Vagina (tissue), 2 donors: ENCODE measurements around the gene MAP3K20. TPM values are rescaled to one million over a fixed set of nuclear protein-coding genes. Genes with fewer than 3 reads are reported as not detected.

Experiments
- DNase-seq, 2 donors: peaks; one replicate each; pipeline ENCODE4 v3.0.0-alpha.2; 2017; ENCODE audit errors: extremely low spot score in 2 of 2
- H3K27ac ChIP-seq: fragments of 200-600 bp; sonication (generic); one replicate; pipeline ENCODE4 v1.5.1; 2019
- H3K27me3 ChIP-seq: fragments of 200-600 bp; sonication (generic); one replicate; pipeline ENCODE4 v1.5.1; 2019
- H3K36me3 ChIP-seq, 2 donors: fragments of 200-600 bp; sonication (generic); one replicate each; pipeline ENCODE4 v1.5.1; 2017 to 2019
- H3K4me1 ChIP-seq: fragments of 200-600 bp; sonication (generic); one replicate; pipeline ENCODE4 v1.5.1; 2019
- H3K4me3 ChIP-seq, 2 donors: fragments of 200-600 bp; sonication (generic); 1 replicate in 1 of 2; 2 replicates in 1 of 2; pipeline ENCODE4 v1.5.1; 2016 to 2019
- H3K9me3 ChIP-seq: fragments of 200-600 bp; sonication (generic); one replicate; pipeline ENCODE4 v1.5.1; 2019
- POLR2A ChIP-seq, 2 donors: fragments of 450-650 bp; IDR thresholded peaks; one replicate each; pipeline ENCODE4 v1.6.1; 2017; ENCODE audit warnings: antibody characterized with exemption in 2 of 2, mild to moderate bottlenecking in 2 of 2, moderate library complexity in 2 of 2
- POLR2AphosphoS5 ChIP-seq, 2 donors: sonication (generic); formaldehyde crosslinking; IDR thresholded peaks; one replicate each; pipeline ENCODE4 v1.9.0; 2017; ENCODE audit warnings: antibody characterized with exemption in 2 of 2, mild to moderate bottlenecking in 2 of 2, low read depth in 1 of 2; ENCODE audit not compliant: insufficient read depth in 1 of 2
- intact Hi-C: fragments of 100-400 bp; cut with DNase I; formaldehyde crosslinking; loops from one replicate; pipeline ENCODE4 v1.15.1; 2023
- total RNA-seq: library from RNA; depleted of rRNA; stranded (reverse); fragments of >200 nt; gene quantifications from one replicate; pipeline ENCODE4 v1.2.3, GENCODE V29; 2016
- TF ChIP-seq, protein P1 (sequence below), 3 experiments: fragments of 450-650 bp in 2 of 3; fragments of 200-600 bp in 1 of 3; sonication (generic) in 1 of 3; IDR thresholded peaks; one replicate each; pipeline ENCODE4 v1.5.1; 2017 to 2019; ENCODE audit warnings: antibody characterized with exemption in 3 of 3, mild to moderate bottlenecking in 2 of 3, moderate library complexity in 2 of 3

MAP3K20 gene
- total RNA-seq, 1 donor from 2014 or later = 59.4 TPM

DNA sequence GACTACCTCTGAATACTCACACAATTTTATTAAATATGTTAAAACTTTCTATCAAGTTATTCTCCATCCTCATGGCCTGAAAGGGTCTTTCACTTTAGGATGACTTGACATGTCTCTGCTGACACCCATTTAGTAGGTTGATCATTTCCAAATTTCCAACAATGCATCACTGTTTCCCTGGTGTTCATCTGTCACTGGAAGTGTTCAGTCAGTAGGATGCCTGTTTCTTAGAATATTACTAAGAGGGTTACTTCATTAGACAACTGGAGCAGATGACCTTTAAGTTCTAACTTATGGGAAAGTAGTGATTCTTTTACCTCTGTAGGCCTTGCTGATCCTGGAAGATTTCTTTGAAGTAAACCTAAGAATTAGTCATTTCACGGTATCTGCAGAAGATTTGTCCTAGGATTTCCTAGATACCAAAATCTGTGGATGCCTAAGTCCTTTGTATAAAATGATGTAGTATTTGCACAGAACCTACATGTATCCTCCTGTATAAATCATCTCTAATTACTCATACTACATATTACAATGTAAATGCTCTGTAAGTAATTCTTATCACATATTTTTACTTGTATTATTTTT, 77.7 kb downstream of the MAP3K20 start:
- Histone ChIP-seq H3K4me1 (peaks cover 36% of the 10 kb centered on the region), H3K9me3 (no peaks in the 10 kb centered on the region), H3K36me3 (no peaks in the 10 kb centered on the region), H3K4me3 (no peak overlapping the region), H3K27me3 (no peaks in the 10 kb centered on the region), H3K27ac (no peak overlapping the region)
- DNase-seq = no peak
- no peak for TF ChIP-seq POLR2AphosphoS5 (IDR thresholded peaks at IDR 0.05; ENCODE audit: insufficient read depth in 1 of 2, low read depth in 1 of 2)
- TF ChIP-seq, protein P1, sequence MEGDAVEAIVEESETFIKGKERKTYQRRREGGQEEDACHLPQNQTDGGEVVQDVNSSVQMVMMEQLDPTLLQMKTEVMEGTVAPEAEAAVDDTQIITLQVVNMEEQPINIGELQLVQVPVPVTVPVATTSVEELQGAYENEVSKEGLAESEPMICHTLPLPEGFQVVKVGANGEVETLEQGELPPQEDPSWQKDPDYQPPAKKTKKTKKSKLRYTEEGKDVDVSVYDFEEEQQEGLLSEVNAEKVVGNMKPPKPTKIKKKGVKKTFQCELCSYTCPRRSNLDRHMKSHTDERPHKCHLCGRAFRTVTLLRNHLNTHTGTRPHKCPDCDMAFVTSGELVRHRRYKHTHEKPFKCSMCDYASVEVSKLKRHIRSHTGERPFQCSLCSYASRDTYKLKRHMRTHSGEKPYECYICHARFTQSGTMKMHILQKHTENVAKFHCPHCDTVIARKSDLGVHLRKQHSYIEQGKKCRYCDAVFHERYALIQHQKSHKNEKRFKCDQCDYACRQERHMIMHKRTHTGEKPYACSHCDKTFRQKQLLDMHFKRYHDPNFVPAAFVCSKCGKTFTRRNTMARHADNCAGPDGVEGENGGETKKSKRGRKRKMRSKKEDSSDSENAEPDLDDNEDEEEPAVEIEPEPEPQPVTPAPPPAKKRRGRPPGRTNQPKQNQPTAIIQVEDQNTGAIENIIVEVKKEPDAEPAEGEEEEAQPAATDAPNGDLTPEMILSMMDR (IDR thresholded peaks at IDR 0.05) = no peak
- no peak for TF ChIP-seq POLR2A (IDR thresholded peaks at IDR 0.05)
- intact Hi-C loops = no loop called here

DNA sequence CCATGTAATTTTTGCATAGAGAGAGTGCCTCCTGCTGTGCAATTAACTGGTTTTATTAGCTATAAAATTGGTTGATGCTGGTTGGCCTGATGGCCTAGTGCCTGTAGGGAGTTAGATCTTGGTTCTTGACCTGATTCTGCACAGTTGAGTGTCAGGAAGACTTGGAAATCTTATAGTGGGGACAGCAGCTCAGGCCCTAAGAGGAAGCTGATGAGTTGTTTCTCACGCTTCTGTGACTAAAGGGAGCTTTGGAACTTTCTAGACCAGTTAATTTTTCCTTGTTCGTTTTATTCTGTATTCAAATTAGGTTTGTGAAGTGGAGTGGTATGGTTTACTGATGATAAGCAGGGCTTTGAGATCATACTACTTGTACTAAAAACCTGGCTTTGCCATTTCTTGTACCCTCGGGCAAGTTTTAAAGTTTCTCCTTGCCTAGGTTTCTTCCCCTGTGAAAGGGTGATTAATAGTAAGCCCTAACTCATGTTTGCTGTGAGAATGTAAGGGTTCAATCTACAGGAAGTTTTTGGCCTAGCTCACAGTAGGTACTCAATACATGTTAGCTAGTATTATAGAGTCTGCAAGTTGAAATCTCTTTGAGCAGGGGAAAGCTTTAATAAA, 82.1 kb downstream of the MAP3K20 start:
- intact Hi-C loops = no loop called here
- H3K9me3 ChIP-seq = no peaks in the 10 kb centered on the region
- TF ChIP-seq POLR2AphosphoS5 (IDR thresholded peaks at IDR 0.05; ENCODE audit: insufficient read depth in 1 of 2, low read depth in 1 of 2) = no peak
- peak overlapping the region; percentile 19 for H3K27ac ChIP-seq
- H3K4me1 ChIP-seq = peaks cover 31% of the 10 kb centered on the region
- no peak overlapping the region for H3K4me3 ChIP-seq
- no peaks in the 10 kb centered on the region for H3K27me3 ChIP-seq
- no peaks in the 10 kb centered on the region for H3K36me3 ChIP-seq
- no peak for DNase-seq

DNA sequence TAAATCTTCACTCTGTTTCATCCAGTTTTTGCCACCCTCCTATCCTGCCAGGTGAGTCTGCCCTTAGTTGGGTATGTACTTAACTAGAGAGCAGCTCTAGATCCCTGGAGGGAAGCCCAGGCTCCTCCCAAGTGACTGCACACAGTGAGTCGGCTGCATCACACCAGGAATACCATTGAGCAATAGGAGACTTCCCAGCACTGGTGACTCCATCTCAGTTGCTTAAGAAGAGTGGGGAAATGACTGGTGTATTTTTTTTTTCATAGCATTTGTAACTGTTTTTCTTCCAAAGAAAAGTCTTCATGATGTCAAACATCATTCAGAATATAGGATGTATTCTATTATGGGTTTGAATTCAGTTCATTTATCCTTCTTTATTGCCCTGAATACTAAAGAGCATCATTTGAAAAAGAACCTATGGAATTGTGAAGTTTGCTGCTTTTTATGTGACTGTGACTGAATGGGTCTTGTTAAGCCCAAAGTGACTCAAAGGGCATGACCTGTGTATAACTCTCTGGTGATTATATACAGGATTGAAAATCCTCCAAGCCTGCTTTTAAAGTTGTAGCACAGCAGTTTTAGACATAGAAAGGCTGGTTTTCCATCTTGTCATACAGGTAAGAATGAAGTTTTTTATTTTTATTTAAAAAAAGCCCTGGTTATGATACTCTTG, 84.3 kb downstream of the MAP3K20 start:
- H3K36me3 ChIP-seq = no peaks in the 10 kb centered on the region
- TF ChIP-seq POLR2AphosphoS5 (IDR thresholded peaks at IDR 0.05; ENCODE audit: insufficient read depth in 1 of 2, low read depth in 1 of 2) (peak; percentile 37 to 94), POLR2A (IDR thresholded peaks at IDR 0.05) (no peak)
- TF ChIP-seq, protein P1 (IDR thresholded peaks at IDR 0.05) = no peak
- no peaks in the 10 kb centered on the region for H3K9me3 ChIP-seq
- H3K4me3 ChIP-seq = no peak overlapping the region
- intact Hi-C loops = no loop called here
- peak in 1 of 2 donors; percentile 96 for DNase-seq
- H3K27ac ChIP-seq = peak overlapping the region; percentile 51
- peaks cover 42% of the 10 kb centered on the region for H3K4me1 ChIP-seq
- H3K27me3 ChIP-seq = no peaks in the 10 kb centered on the region

GRCh38 chr2:173160618-173161017, 85.0 kb downstream of the MAP3K20 start:
- TF ChIP-seq, protein P1 (IDR thresholded peaks at IDR 0.05) = no peak
- Histone ChIP-seq H3K4me1 (peaks cover 45% of the 10 kb centered on the region), H3K36me3 (no peaks in the 10 kb centered on the region), H3K4me3 (no peak overlapping the region), H3K9me3 (no peaks in the 10 kb centered on the region), H3K27ac (peak overlapping the region; percentile 51), H3K27me3 (no peaks in the 10 kb centered on the region)
- intact Hi-C loops = no loop called here
- DNase-seq = no peak

DNA sequence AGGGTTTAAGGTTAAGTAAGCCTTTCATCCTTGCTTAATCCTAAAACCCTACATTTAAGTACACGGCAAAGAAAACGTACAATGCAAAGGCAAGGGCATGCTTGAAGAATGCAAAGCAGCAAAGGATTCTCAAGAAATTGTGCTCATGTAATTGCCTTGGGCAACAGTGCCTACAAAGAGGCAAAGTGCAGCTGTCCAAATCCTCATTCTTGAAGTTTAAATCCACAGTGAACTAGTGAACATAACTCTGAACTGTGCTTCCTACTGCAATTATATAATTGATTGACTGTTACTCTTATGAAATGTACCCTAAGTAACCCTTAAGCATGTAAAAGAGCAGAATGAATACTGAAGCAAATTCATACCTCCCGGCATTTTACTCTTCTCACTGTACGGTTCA, 85.4 kb downstream of the MAP3K20 start:
- no peak for DNase-seq
- Histone ChIP-seq H3K4me3 (no peak overlapping the region), H3K36me3 (no peaks in the 10 kb centered on the region), H3K9me3 (no peaks in the 10 kb centered on the region), H3K27ac (no peak overlapping the region), H3K27me3 (no peaks in the 10 kb centered on the region), H3K4me1 (peaks cover 45% of the 10 kb centered on the region)
- intact Hi-C loops = no loop called here
- TF ChIP-seq, protein P1 (IDR thresholded peaks at IDR 0.05) = no peak
- no peak for TF ChIP-seq POLR2AphosphoS5 (IDR thresholded peaks at IDR 0.05; ENCODE audit: insufficient read depth in 1 of 2, low read depth in 1 of 2)
- no peak for TF ChIP-seq POLR2A (IDR thresholded peaks at IDR 0.05)
